ENCODE data around the gene CDIP1. TPM values are rescaled to one million over a fixed set of nuclear protein-coding genes. Genes with fewer than 3 reads are reported as not detected.

Gene CDIP1
- total RNA-seq, 1 donor from 2014 or later, result 61.6 TPM

- H3K9me3 Mint-ChIP-seq, result no peaks in the 10 kb centered on the region
- H3K4me3 Mint-ChIP-seq, result no peak overlapping the region
- no peaks in the 10 kb centered on the region for H3K4me1 Mint-ChIP-seq (ENCODE audit: low read depth)
- DNase-seq (ENCODE audit: low spot score), result no peak
- H3K27me3 Mint-ChIP-seq (ENCODE audit: insufficient read depth), result peaks cover 11% of the 10 kb centered on the region
- H3K36me3 Mint-ChIP-seq (ENCODE audit: low read depth), result no peaks in the 10 kb centered on the region
- H3K27ac Mint-ChIP-seq, result no peak overlapping the region
- intact Hi-C loops (cut with micrococcal nuclease), result no loop called here
These were observed 26.2 kb upstream of the CDIP1 start for GRCh38 chr16:4564661-4565267.

DNA sequence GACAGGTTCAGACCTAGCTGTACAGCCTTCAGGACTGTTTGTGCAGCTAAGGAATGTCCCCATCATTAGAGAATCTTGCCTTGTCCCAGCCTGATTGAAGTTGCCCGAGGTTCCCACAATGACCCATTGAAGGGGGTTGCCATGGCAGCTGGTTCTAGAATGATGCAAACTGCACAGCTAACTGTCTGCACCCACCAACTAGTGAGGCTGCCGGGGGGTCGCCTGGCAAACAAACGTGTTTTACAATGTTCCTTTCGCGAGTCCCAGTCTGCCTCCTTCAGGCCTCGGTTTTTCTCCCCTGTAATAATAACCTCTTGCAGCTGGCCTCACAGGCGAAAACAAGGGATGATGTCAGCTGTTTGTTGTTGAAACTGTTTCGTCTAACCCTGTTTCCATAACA lies 23.0 kb upstream of the CDIP1 start:
- Mint-ChIP-seq H3K36me3 (ENCODE audit: low read depth) (no peaks in the 10 kb centered on the region), H3K27ac (no peak overlapping the region), H3K9me3 (no peaks in the 10 kb centered on the region), H3K4me1 (ENCODE audit: low read depth) (no peaks in the 10 kb centered on the region), H3K4me3 (no peak overlapping the region), H3K27me3 (ENCODE audit: insufficient read depth) (peaks cover 10% of the 10 kb centered on the region)
- no peak for DNase-seq (ENCODE audit: low spot score)
- intact Hi-C loops (cut with micrococcal nuclease), result no loop called here

DNA sequence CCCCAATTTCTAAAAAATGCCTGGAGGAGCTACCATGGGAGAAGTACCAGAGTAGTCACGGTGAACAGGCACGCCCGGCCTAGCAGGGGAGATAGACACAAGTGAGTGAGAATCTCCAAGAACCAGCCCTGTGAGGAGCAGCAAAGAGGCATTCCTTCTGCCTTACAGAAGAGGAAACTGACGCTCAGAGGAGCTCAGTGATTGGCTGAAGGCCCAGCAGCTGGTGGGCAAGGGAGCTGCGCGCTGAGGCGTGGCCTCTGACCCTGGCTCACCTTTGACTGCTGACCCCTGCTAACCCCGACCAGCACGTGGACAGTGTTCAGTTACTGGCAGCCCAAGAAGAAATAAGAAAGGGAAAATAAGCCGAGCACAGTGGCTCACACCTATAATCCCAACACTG lies 19.4 kb upstream of the CDIP1 start:
- H3K4me1 Mint-ChIP-seq (ENCODE audit: low read depth), result no peaks in the 10 kb centered on the region
- H3K27ac Mint-ChIP-seq, result no peak overlapping the region
- no peaks in the 10 kb centered on the region for H3K9me3 Mint-ChIP-seq
- H3K4me3 Mint-ChIP-seq, result no peak overlapping the region
- peaks cover 10% of the 10 kb centered on the region for H3K27me3 Mint-ChIP-seq (ENCODE audit: insufficient read depth)
- intact Hi-C loops (cut with micrococcal nuclease), result no loop called here
- H3K36me3 Mint-ChIP-seq (ENCODE audit: low read depth), result no peaks in the 10 kb centered on the region
- DNase-seq (ENCODE audit: low spot score), result no peak

GRCh38 chr16:4556580-4556979 lies 18.0 kb upstream of the CDIP1 start:
- DNase-seq (ENCODE audit: low spot score), result no peak
- Mint-ChIP-seq H3K4me3 (no peak overlapping the region), H3K4me1 (ENCODE audit: low read depth) (no peaks in the 10 kb centered on the region), H3K9me3 (no peaks in the 10 kb centered on the region), H3K27ac (no peak overlapping the region), H3K36me3 (ENCODE audit: low read depth) (no peaks in the 10 kb centered on the region), H3K27me3 (ENCODE audit: insufficient read depth) (peaks cover 11% of the 10 kb centered on the region)
- intact Hi-C loops (cut with micrococcal nuclease), result no loop called here

- DNase-seq (ENCODE audit: low spot score), result no peak
- H3K4me1 Mint-ChIP-seq (ENCODE audit: low read depth), result no peaks in the 10 kb centered on the region
- H3K9me3 Mint-ChIP-seq, result no peaks in the 10 kb centered on the region
These were observed 17.5 kb upstream of the CDIP1 start, which contains the start of gene C16orf96 for GRCh38 chr16:4556112-4556511. Gene C16orf96, plus strand, starts transcription at chr16:4556340. Its CDS starts 150 bp downstream, at chr16:4556490.

GRCh38 chr16:4552541-4552940 lies 14.0 kb upstream of the CDIP1 start:
- intact Hi-C loops (cut with micrococcal nuclease), result no loop called here
- H3K4me1 Mint-ChIP-seq (ENCODE audit: low read depth), result peaks cover 10% of the 10 kb centered on the region
- no peak overlapping the region for H3K27ac Mint-ChIP-seq
- no peaks in the 10 kb centered on the region for H3K36me3 Mint-ChIP-seq (ENCODE audit: low read depth)
- DNase-seq (ENCODE audit: low spot score), result no peak
- peaks cover 12% of the 10 kb centered on the region for H3K27me3 Mint-ChIP-seq (ENCODE audit: insufficient read depth)
- H3K4me3 Mint-ChIP-seq, result no peak overlapping the region
- no peaks in the 10 kb centered on the region for H3K9me3 Mint-ChIP-seq

More at GRCh38 chr16:4556112-4556511, 17.5 kb upstream of the CDIP1 start, which contains the start of gene C16orf96:
- peaks cover 13% of the 10 kb centered on the region for H3K27me3 Mint-ChIP-seq (ENCODE audit: insufficient read depth)
- H3K27ac Mint-ChIP-seq, result no peak within 1 kb of the TSS
- H3K4me3 Mint-ChIP-seq, result no peak within 1 kb of the TSS
- no peaks in the 10 kb centered on the region for H3K36me3 Mint-ChIP-seq (ENCODE audit: low read depth)
- intact Hi-C loops (cut with micrococcal nuclease), result no loop called here

DNA sequence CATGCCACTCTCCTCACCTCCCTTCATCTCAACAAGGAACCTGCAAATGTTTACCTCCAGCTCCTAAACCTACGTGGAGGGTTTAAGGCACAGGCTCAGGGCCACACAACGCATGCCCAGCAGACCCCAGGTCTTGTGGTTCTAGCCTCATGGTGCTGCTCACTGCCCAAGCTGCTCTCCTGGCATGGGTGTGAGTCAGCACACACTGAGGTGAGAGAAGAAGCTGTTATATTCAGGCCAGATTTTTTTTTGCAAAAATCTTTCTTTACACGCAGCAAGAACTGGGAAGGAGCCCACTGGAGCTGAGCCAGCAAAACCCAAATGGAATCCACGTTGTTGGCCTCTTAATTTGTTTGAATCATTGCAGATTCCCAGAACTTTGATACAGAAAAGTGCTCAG lies 12.0 kb upstream of the CDIP1 start:
- DNase-seq (ENCODE audit: low spot score), result no peak
- Mint-ChIP-seq H3K4me3 (no peak overlapping the region), H3K27ac (no peak overlapping the region), H3K27me3 (ENCODE audit: insufficient read depth) (peaks cover 14% of the 10 kb centered on the region), H3K9me3 (no peaks in the 10 kb centered on the region), H3K4me1 (ENCODE audit: low read depth) (peaks cover 10% of the 10 kb centered on the region), H3K36me3 (ENCODE audit: low read depth) (no peaks in the 10 kb centered on the region)
- intact Hi-C loops (cut with micrococcal nuclease), result no loop called here

DNA sequence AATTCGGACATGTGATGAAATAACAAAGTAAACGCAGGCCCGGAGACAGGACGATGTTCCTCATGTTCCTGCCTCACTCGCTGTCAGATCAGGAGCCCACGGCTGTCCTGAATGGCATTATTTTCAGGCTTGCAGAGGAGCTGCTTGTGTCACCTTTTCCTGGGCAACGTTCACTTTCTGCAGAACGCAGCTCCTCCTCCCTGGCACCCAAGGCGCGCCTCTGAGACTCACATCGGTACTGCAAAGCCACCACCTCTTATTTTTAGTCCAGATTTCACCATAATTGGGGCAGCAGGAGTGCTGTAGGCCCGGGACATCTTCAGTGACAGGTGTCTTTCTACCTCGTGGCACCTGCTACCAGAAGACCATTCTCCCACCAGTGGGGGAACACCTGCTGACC lies 9.6 kb upstream of the CDIP1 start:
- Mint-ChIP-seq H3K36me3 (ENCODE audit: low read depth) (no peaks in the 10 kb centered on the region), H3K4me3 (no peak overlapping the region), H3K27me3 (ENCODE audit: insufficient read depth) (peaks cover 16% of the 10 kb centered on the region), H3K9me3 (no peaks in the 10 kb centered on the region), H3K4me1 (ENCODE audit: low read depth) (peaks cover 10% of the 10 kb centered on the region), H3K27ac (no peak overlapping the region)
- intact Hi-C loops (cut with micrococcal nuclease), result loop anchor here (1.0 to 2.0 kb wide), 5 partner anchors 10 to 72 kb away; partner anchors contain the start of genes CDIP1 and HMOX2
- no peak for DNase-seq (ENCODE audit: low spot score)

- Mint-ChIP-seq H3K27ac (no peak overlapping the region), H3K4me1 (ENCODE audit: low read depth) (peaks cover 14% of the 10 kb centered on the region), H3K27me3 (ENCODE audit: insufficient read depth) (peaks cover 10% of the 10 kb centered on the region), H3K4me3 (no peak overlapping the region), H3K9me3 (peaks cover 6% of the 10 kb centered on the region), H3K36me3 (ENCODE audit: low read depth) (peaks cover 5% of the 10 kb centered on the region)
- intact Hi-C loops (cut with micrococcal nuclease), result no loop called here
- DNase-seq (ENCODE audit: low spot score), result no peak
These were observed 5.9 kb upstream of the CDIP1 start for GRCh38 chr16:4544473-4544872.

GRCh38 chr16:4539716-4540284 lies 1.2 kb upstream of the CDIP1 start:
- H3K4me3 Mint-ChIP-seq, result no peak overlapping the region
- H3K27me3 Mint-ChIP-seq (ENCODE audit: insufficient read depth), result peaks cover 7% of the 10 kb centered on the region

GRCh38 chr16:4537376-4538343 lies 913 bp downstream of the CDIP1 start:
- Mint-ChIP-seq H3K4me3 (peak overlapping the region; percentile 79), H3K27ac (peak overlapping the region; percentile 50), H3K9me3 (peaks cover 12% of the 10 kb centered on the region), H3K36me3 (ENCODE audit: low read depth) (peaks cover 30% of the 10 kb centered on the region), H3K4me1 (ENCODE audit: low read depth) (peaks cover 40% of the 10 kb centered on the region), H3K27me3 (ENCODE audit: insufficient read depth) (no peaks in the 10 kb centered on the region)
- DNase-seq (ENCODE audit: low spot score), result no peak
- intact Hi-C loops (cut with micrococcal nuclease), result loop anchor here (1.0 to 10.0 kb wide), 7 partner anchors 8 to 263 kb away; partner anchors contain the start of genes DNAJA3, HMOX2, MGRN1 and TFAP4

More at GRCh38 chr16:4539716-4540284, 1.2 kb upstream of the CDIP1 start:
- Mint-ChIP-seq H3K36me3 (ENCODE audit: low read depth) (peaks cover 16% of the 10 kb centered on the region), H3K9me3 (peaks cover 12% of the 10 kb centered on the region), H3K27ac (peak overlapping the region; percentile 40), H3K4me1 (ENCODE audit: low read depth) (peaks cover 34% of the 10 kb centered on the region)
- intact Hi-C loops (cut with micrococcal nuclease), result loop anchor here (2.0 to 10.0 kb wide), 3 partner anchors 85 to 265 kb away; partner anchors contain the start of genes DNAJA3, MGRN1 and TFAP4
- DNase-seq (ENCODE audit: low spot score), result no peak

DNA sequence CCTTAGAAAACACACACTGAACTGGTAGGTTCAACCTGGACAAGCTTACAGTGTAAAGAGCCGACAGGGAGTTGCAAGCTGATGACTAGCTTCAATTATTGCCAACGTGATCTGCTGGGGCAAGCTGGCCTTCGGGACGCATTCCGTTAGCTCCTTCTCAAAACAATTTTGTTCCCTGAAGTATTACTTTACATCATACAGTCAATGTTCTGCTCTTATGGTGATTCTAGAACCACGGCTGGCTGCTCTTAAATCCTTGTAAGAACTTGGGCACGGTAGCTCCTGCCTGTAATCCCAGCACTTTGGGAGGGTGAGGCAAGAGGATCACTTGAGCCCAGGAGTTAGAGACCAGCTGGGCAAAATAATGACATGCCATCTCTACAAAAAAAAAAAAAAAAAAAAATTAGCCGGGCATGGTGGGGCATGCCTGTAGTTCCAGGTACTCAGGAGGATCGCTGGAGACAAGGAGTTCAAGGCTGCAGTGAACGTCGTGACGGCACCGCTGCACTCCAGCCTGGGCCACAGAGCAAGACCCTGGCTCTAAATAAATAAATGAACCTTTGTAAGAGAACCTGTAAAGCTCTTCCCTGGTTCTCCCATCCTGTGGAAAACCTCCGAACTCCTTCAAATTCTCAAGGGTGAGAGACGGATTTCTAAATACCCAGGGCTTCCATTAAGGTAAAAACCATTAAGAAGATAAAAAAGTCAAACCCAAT lies 2.0 kb downstream of the CDIP1 start:
- Mint-ChIP-seq H3K4me3 (peak overlapping the region; percentile 79), H3K36me3 (ENCODE audit: low read depth) (peaks cover 40% of the 10 kb centered on the region), H3K9me3 (peaks cover 12% of the 10 kb centered on the region), H3K27ac (peak overlapping the region; percentile 80), H3K4me1 (ENCODE audit: low read depth) (peaks cover 40% of the 10 kb centered on the region), H3K27me3 (ENCODE audit: insufficient read depth) (no peaks in the 10 kb centered on the region)
- DNase-seq (ENCODE audit: low spot score), result no peak
- intact Hi-C loops (cut with micrococcal nuclease), result loop anchor here (5.0 to 10.0 kb wide), 2 partner anchors 109 to 262 kb away; partner anchors contain the start of genes DNAJA3 and TFAP4
